ENCODE results near the gene PTGR3.

PTGR3 gene

DNA sequence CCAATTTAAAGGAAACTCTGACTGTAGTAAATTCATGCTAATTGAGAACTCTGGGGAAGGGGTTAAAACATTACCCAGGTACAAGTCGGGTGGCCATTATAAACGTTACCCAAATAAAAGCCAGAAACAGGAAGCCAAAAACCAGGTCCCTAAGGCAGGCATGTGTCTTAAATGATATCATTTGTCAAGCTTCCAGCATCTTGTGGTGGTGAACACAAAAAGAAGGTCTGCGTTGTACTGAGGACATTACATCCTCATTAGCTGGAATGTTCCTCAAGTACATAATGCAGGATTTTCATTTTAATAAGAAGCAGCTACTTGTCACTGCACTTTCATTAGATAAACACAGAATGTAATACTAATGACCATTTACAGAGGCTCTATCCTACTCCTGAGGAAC is 10.9 kb downstream of the PTGR3 start:
- TF ChIP-seq CREB1 (IDR thresholded peaks at IDR 0.05; ENCODE audit: low read depth) (no peak), ZBTB7A (IDR thresholded peaks at IDR 0.05; ENCODE audit: low read depth) (no peak), CEBPB (IDR thresholded peaks at IDR 0.05) (no peak), TAF1 (IDR thresholded peaks at IDR 0.05; ENCODE audit: low read depth) (no peak), EGR1 (IDR thresholded peaks at IDR 0.05) (no peak), RAD21 (IDR thresholded peaks at IDR 0.05; ENCODE audit: low read depth) (no peak), YY1 (IDR thresholded peaks at IDR 0.05; ENCODE audit: low read depth) (no peak), TCF12 (IDR thresholded peaks at IDR 0.05; ENCODE audit: low read depth) (no peak), FOXM1 (IDR thresholded peaks at IDR 0.05; ENCODE audit: borderline replicate concordance, low read depth) (no peak), TEAD4 (IDR thresholded peaks at IDR 0.05) (no peak)
- TF ChIP-seq, protein P1, sequence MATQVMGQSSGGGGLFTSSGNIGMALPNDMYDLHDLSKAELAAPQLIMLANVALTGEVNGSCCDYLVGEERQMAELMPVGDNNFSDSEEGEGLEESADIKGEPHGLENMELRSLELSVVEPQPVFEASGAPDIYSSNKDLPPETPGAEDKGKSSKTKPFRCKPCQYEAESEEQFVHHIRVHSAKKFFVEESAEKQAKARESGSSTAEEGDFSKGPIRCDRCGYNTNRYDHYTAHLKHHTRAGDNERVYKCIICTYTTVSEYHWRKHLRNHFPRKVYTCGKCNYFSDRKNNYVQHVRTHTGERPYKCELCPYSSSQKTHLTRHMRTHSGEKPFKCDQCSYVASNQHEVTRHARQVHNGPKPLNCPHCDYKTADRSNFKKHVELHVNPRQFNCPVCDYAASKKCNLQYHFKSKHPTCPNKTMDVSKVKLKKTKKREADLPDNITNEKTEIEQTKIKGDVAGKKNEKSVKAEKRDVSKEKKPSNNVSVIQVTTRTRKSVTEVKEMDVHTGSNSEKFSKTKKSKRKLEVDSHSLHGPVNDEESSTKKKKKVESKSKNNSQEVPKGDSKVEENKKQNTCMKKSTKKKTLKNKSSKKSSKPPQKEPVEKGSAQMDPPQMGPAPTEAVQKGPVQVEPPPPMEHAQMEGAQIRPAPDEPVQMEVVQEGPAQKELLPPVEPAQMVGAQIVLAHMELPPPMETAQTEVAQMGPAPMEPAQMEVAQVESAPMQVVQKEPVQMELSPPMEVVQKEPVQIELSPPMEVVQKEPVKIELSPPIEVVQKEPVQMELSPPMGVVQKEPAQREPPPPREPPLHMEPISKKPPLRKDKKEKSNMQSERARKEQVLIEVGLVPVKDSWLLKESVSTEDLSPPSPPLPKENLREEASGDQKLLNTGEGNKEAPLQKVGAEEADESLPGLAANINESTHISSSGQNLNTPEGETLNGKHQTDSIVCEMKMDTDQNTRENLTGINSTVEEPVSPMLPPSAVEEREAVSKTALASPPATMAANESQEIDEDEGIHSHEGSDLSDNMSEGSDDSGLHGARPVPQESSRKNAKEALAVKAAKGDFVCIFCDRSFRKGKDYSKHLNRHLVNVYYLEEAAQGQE (IDR thresholded peaks at IDR 0.05; ENCODE audit: low read depth): no peak
- TF ChIP-seq, protein P2, sequence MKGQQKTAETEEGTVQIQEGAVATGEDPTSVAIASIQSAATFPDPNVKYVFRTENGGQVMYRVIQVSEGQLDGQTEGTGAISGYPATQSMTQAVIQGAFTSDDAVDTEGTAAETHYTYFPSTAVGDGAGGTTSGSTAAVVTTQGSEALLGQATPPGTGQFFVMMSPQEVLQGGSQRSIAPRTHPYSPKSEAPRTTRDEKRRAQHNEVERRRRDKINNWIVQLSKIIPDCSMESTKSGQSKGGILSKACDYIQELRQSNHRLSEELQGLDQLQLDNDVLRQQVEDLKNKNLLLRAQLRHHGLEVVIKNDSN (IDR thresholded peaks at IDR 0.05): no peak
- TF ChIP-seq, protein P3, sequence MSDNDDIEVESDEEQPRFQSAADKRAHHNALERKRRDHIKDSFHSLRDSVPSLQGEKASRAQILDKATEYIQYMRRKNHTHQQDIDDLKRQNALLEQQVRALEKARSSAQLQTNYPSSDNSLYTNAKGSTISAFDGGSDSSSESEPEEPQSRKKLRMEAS (IDR thresholded peaks at IDR 0.05): no peak

DNA sequence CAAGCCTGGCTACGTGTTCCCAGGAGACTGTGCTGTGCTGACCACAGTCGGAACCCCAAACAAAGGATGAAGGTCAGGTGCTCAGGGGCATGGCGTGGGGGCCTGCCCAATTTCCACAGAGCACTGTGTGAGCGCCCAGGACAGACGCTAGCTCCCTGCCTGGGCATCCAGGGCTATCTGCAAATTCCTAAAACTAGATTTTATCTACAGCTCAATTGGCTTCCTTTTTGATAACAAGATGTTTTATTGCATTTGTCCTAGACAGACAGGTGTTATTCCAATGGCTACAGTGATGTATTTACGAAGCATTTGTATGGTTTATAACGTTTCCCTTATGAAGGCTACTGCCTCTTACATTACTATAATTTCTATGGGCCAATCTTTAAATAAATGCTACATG is 16.0 kb downstream of the PTGR3 start:
- no peak for TF ChIP-seq TAF1 (IDR thresholded peaks at IDR 0.05; ENCODE audit: low read depth)
- no peak for TF ChIP-seq EP300 (IDR thresholded peaks at IDR 0.05; ENCODE audit: borderline replicate concordance)
- no peak for TF ChIP-seq TCF12 (IDR thresholded peaks at IDR 0.05; ENCODE audit: low read depth)
- TF ChIP-seq EGR1 (IDR thresholded peaks at IDR 0.05): no peak
- TF ChIP-seq, protein P1 (IDR thresholded peaks at IDR 0.05; ENCODE audit: low read depth): no peak
- TF ChIP-seq, protein P3 (IDR thresholded peaks at IDR 0.05): no peak
- TF ChIP-seq ZBTB7A (IDR thresholded peaks at IDR 0.05; ENCODE audit: low read depth): no peak
- no peak for TF ChIP-seq CEBPB (IDR thresholded peaks at IDR 0.05)
- TF ChIP-seq CREB1 (IDR thresholded peaks at IDR 0.05; ENCODE audit: low read depth): no peak
- no peak for TF ChIP-seq NFIC (IDR thresholded peaks at IDR 0.05)
- no peak for TF ChIP-seq TEAD4 (IDR thresholded peaks at IDR 0.05)
- TF ChIP-seq, protein P2 (IDR thresholded peaks at IDR 0.05): no peak
- no peak for TF ChIP-seq RAD21 (IDR thresholded peaks at IDR 0.05; ENCODE audit: low read depth)
- no peak for TF ChIP-seq FOXM1 (IDR thresholded peaks at IDR 0.05; ENCODE audit: borderline replicate concordance, low read depth)
- TF ChIP-seq YY1 (IDR thresholded peaks at IDR 0.05; ENCODE audit: low read depth): no peak

DNA sequence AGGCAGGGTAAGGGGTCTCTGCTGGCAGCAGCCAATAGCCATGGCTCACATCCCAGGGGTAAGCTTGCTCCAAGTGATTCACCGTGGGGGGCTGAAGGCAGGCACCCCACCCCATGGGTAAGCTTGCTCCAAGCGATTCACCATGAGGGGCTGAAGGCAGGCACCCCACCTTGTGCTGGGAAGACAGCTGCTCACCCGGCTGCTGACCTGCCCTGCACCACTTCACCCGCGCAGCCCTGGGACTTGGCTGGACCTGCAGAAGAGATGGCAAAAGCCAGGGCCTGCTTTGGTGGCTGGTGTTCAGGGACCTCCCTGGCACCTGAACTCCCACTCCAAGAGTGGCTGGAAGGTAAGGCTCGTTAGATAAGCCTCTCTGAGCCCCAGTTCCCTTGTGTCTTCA is 19.2 kb downstream of the PTGR3 start:
- no peak for TF ChIP-seq CEBPB (IDR thresholded peaks at IDR 0.05)
- TF ChIP-seq EGR1 (IDR thresholded peaks at IDR 0.05): no peak
- TF ChIP-seq YY1 (IDR thresholded peaks at IDR 0.05; ENCODE audit: low read depth): no peak
- no peak for TF ChIP-seq TAF1 (IDR thresholded peaks at IDR 0.05; ENCODE audit: low read depth)
- TF ChIP-seq, protein P3 (IDR thresholded peaks at IDR 0.05): no peak
- TF ChIP-seq TCF12 (IDR thresholded peaks at IDR 0.05; ENCODE audit: low read depth): no peak
- no peak for TF ChIP-seq FOXM1 (IDR thresholded peaks at IDR 0.05; ENCODE audit: borderline replicate concordance, low read depth)
- TF ChIP-seq RAD21 (IDR thresholded peaks at IDR 0.05; ENCODE audit: low read depth): no peak
- no peak for TF ChIP-seq ZBTB7A (IDR thresholded peaks at IDR 0.05; ENCODE audit: low read depth)
- no peak for TF ChIP-seq CREB1 (IDR thresholded peaks at IDR 0.05; ENCODE audit: low read depth)

DNA sequence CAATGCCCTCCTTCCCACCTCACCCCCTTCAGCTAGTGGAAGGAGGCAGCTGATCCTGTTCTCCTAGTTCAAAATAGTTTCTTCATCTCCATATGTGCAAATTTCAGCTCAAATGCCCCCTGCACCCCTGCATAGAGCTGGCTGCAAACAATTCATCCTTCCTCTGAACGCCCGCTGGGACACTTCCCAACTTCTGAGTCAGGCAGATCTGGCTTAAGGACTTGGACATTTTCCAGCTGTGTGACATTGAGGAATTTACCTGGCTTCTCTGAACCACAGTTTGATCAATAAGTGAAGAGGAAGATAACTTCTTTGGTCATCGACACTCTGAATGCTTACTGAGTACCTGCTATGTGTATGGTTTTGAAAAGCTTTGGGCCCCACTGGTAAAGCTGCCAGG is 23.5 kb downstream of the PTGR3 start:
- TF ChIP-seq, protein P1 (IDR thresholded peaks at IDR 0.05; ENCODE audit: low read depth): no peak
- TF ChIP-seq ZBTB7A (IDR thresholded peaks at IDR 0.05; ENCODE audit: low read depth) (0 out of 2 replicates have a peak, but pooled peaks have one; percentile 17), EP300 (IDR thresholded peaks at IDR 0.05; ENCODE audit: borderline replicate concordance) (peak; percentile 36; the same call in 1 of the 2 replicates), TCF12 (IDR thresholded peaks at IDR 0.05; ENCODE audit: low read depth) (0 out of 2 replicates have a peak, but pooled peaks have one; percentile 10), RAD21 (IDR thresholded peaks at IDR 0.05; ENCODE audit: low read depth) (no peak), NFIC (IDR thresholded peaks at IDR 0.05) (peak; percentile 89), TEAD4 (IDR thresholded peaks at IDR 0.05) (peak; percentile 18; the same call in 1 of the 2 replicates)
